ENCODE data around the gene GABRB2. TPM values are rescaled to one million over a fixed set of nuclear protein-coding genes. Genes with fewer than 3 reads are reported as not detected.

Gene GABRB2
- polyA plus RNA-seq, 2 of the 4 experiments (the other 2 are of a cell fraction): not detected

DNA sequence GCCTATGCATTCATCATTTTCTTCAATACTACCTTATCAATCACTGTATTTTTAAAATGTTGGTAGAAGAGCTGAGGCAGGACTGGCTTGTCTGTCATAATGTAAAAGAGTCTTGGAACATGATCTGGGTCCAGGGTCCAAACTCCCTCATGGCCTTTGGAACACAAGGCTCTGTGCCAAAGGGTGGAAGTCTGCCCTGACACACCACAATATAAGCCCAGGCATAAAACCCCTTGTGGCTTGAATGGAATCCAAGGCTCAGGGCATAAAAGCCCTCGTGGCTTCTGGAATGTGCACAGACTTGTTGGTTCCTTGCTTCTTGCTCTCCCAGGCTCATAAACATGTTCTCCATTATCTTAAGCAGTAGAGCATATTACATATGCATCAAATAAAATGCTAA is 48.0 kb downstream of the GABRB2 start:
- ATAC-seq: no peak
- TF ChIP-seq PHF8 (IDR thresholded peaks at IDR 0.05; ENCODE audit: borderline replicate concordance, low read depth) (no peak), ZFP36 (IDR thresholded peaks at IDR 0.05; ENCODE audit: borderline replicate concordance, partially characterized antibody) (no peak), NPAS2 (CRISPR knock-in tag; IDR thresholded peaks at IDR 0.05; ENCODE audit: borderline replicate concordance) (no peak), CBX2 (IDR thresholded peaks at IDR 0.05; ENCODE audit: borderline replicate concordance, low read depth) (no peak), BHLHE40 (IDR thresholded peaks at IDR 0.05; ENCODE audit: low read depth, low read length) (no peak), TP53 (CRISPR knock-in tag; IDR thresholded peaks at IDR 0.05) (no peak), HOXA7 (CRISPR knock-in tag; IDR thresholded peaks at IDR 0.05) (no peak), EHF (CRISPR knock-in tag; IDR thresholded peaks at IDR 0.05) (no peak), CHD2 (IDR thresholded peaks at IDR 0.05; ENCODE audit: low read length, partially characterized antibody) (no peak), RARB (CRISPR knock-in tag; IDR thresholded peaks at IDR 0.05) (no peak), HDAC2 (IDR thresholded peaks at IDR 0.05) (no peak), GATA3 (IDR thresholded peaks at IDR 0.05; ENCODE audit: borderline replicate concordance) (no peak), RCOR1 (IDR thresholded peaks at IDR 0.05; ENCODE audit: low read depth, low read length) (no peak), FOSB (CRISPR knock-in tag; IDR thresholded peaks at IDR 0.05) (no peak), HEYL (CRISPR knock-in tag; IDR thresholded peaks at IDR 0.05) (no peak)
- TF ChIP-seq, protein P1, sequence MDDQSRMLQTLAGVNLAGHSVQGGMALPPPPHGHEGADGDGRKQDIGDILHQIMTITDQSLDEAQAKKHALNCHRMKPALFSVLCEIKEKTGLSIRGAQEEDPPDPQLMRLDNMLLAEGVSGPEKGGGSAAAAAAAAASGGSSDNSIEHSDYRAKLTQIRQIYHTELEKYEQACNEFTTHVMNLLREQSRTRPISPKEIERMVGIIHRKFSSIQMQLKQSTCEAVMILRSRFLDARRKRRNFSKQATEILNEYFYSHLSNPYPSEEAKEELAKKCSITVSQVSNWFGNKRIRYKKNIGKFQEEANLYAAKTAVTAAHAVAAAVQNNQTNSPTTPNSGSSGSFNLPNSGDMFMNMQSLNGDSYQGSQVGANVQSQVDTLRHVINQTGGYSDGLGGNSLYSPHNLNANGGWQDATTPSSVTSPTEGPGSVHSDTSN (IDR thresholded peaks at IDR 0.05): no peak
- TF ChIP-seq, protein P2, sequence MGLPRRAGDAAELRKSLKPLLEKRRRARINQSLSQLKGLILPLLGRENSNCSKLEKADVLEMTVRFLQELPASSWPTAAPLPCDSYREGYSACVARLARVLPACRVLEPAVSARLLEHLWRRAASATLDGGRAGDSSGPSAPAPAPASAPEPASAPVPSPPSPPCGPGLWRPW (IDR thresholded peaks at IDR 0.05): no peak
- TF ChIP-seq, protein P3, sequence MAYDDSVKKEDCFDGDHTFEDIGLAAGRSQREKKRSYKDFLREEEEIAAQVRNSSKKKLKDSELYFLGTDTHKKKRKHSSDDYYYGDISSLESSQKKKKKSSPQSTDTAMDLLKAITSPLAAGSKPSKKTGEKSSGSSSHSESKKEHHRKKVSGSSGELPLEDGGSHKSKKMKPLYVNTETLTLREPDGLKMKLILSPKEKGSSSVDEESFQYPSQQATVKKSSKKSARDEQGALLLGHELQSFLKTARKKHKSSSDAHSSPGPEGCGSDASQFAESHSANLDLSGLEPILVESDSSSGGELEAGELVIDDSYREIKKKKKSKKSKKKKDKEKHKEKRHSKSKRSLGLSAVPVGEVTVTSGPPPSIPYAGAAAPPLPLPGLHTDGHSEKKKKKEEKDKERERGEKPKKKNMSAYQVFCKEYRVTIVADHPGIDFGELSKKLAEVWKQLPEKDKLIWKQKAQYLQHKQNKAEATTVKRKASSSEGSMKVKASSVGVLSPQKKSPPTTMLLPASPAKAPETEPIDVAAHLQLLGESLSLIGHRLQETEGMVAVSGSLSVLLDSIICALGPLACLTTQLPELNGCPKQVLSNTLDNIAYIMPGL (CRISPR knock-in tag; IDR thresholded peaks at IDR 0.05; ENCODE audit: borderline replicate concordance): no peak
- TF ChIP-seq, protein P4, sequence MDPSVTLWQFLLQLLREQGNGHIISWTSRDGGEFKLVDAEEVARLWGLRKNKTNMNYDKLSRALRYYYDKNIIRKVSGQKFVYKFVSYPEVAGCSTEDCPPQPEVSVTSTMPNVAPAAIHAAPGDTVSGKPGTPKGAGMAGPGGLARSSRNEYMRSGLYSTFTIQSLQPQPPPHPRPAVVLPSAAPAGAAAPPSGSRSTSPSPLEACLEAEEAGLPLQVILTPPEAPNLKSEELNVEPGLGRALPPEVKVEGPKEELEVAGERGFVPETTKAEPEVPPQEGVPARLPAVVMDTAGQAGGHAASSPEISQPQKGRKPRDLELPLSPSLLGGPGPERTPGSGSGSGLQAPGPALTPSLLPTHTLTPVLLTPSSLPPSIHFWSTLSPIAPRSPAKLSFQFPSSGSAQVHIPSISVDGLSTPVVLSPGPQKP (IDR thresholded peaks at IDR 0.05; ENCODE audit: low read depth, low read length): no peak
- TF ChIP-seq, protein P5, sequence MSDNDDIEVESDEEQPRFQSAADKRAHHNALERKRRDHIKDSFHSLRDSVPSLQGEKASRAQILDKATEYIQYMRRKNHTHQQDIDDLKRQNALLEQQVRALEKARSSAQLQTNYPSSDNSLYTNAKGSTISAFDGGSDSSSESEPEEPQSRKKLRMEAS (IDR thresholded peaks at IDR 0.05): no peak
- WGBS (ENCODE audit: missing lambda C conversion rate): 0% methylated on average over 1 of the region's 1 CpG
- Histone ChIP-seq H3K27ac (no peak overlapping the region), H3K4me1 (no peaks in the 10 kb centered on the region), H3K4me3 (no peak overlapping the region), H3K4me2 (no peak overlapping the region), H3K9me3 (no peaks in the 10 kb centered on the region)
- FAIRE-seq: no peak
- DNase-seq (ENCODE audit: low read depth in 1 of 2, low spot score in 1 of 2): no peak
- POLR2A ChIA-PET: no interaction called here
- CTCF ChIA-PET: no interaction called here

DNA sequence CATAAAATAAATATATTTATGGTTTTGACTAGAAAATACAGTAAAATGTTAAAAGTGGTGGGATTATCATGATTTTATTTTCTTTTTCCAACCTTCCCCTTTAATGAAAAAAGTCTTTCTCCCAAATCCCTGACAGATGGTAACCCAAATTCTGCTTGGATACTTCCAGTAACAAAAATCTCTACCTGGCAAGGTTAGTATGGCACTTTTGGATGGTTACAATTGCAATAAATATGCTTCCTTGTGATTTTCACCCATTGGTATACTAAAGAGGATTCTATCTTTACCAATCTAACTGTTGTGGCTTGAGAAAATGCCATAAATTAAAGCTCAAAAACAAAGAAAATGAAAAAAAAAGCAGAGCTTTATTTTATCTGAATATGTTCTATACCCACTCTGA is 62.8 kb downstream of the GABRB2 start:
- Histone ChIP-seq H3K4me2 (no peak overlapping the region), H3K4me3 (no peak overlapping the region), H3K4me1 (no peaks in the 10 kb centered on the region), H3K9me3 (no peaks in the 10 kb centered on the region), H3K27ac (no peak overlapping the region)
- FAIRE-seq (no peak), ATAC-seq (no peak), DNase-seq (ENCODE audit: low read depth in 1 of 2, low spot score in 1 of 2) (no peak)
- TF ChIP-seq KDM5A (IDR thresholded peaks at IDR 0.05): no peak
- TF ChIP-seq, protein P6, sequence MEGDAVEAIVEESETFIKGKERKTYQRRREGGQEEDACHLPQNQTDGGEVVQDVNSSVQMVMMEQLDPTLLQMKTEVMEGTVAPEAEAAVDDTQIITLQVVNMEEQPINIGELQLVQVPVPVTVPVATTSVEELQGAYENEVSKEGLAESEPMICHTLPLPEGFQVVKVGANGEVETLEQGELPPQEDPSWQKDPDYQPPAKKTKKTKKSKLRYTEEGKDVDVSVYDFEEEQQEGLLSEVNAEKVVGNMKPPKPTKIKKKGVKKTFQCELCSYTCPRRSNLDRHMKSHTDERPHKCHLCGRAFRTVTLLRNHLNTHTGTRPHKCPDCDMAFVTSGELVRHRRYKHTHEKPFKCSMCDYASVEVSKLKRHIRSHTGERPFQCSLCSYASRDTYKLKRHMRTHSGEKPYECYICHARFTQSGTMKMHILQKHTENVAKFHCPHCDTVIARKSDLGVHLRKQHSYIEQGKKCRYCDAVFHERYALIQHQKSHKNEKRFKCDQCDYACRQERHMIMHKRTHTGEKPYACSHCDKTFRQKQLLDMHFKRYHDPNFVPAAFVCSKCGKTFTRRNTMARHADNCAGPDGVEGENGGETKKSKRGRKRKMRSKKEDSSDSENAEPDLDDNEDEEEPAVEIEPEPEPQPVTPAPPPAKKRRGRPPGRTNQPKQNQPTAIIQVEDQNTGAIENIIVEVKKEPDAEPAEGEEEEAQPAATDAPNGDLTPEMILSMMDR (IDR thresholded peaks at IDR 0.05): no peak
- no peak for TF ChIP-seq CBX2 (IDR thresholded peaks at IDR 0.05; ENCODE audit: borderline replicate concordance, low read depth)
- no peak for TF ChIP-seq JUNB (IDR thresholded peaks at IDR 0.05)
- TF ChIP-seq, protein P3 (CRISPR knock-in tag; IDR thresholded peaks at IDR 0.05; ENCODE audit: borderline replicate concordance): no peak
- no peak for TF ChIP-seq EHF (CRISPR knock-in tag; IDR thresholded peaks at IDR 0.05)
- TF ChIP-seq SMC3 (IDR thresholded peaks at IDR 0.05): no peak
- ChIA-PET CTCF (no interaction called here), POLR2A (no interaction called here)
